Esophagus muscularis mucosa (tissue), 3 donors: ENCODE measurements around the gene SBNO2.

ENCODE experiments used
- EP300 ChIP-seq: sonication (generic); formaldehyde crosslinking; IDR thresholded peaks from one replicate; pipeline ENCODE4 v1.6.1; 2017; ENCODE audit warnings: antibody characterized with exemption
- TF ChIP-seq, protein P1 (sequence below), 3 experiments: fragments of 200-600 bp in 2 of 3; fragments of 450-650 bp in 1 of 3; sonication (generic) in 2 of 3; IDR thresholded peaks; one replicate each; pipeline ENCODE4 v1.5.1; 2017 to 2019; ENCODE audit warnings: antibody characterized with exemption in 3 of 3, mild to moderate bottlenecking in 2 of 3, moderate library complexity in 1 of 3

GRCh38 chr19:1090731-1091543, 83.1 kb downstream of the SBNO2 start:
- TF ChIP-seq EP300: no peak
- TF ChIP-seq, protein P1, sequence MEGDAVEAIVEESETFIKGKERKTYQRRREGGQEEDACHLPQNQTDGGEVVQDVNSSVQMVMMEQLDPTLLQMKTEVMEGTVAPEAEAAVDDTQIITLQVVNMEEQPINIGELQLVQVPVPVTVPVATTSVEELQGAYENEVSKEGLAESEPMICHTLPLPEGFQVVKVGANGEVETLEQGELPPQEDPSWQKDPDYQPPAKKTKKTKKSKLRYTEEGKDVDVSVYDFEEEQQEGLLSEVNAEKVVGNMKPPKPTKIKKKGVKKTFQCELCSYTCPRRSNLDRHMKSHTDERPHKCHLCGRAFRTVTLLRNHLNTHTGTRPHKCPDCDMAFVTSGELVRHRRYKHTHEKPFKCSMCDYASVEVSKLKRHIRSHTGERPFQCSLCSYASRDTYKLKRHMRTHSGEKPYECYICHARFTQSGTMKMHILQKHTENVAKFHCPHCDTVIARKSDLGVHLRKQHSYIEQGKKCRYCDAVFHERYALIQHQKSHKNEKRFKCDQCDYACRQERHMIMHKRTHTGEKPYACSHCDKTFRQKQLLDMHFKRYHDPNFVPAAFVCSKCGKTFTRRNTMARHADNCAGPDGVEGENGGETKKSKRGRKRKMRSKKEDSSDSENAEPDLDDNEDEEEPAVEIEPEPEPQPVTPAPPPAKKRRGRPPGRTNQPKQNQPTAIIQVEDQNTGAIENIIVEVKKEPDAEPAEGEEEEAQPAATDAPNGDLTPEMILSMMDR (IDR thresholded peaks at IDR 0.05): no peak
